HG03064 (cell line): ENCODE data around the gene MESP2.

ENCODE experiments used
- ATAC-seq: cut with Tn5 transposase; IDR thresholded peaks from one replicate; pipeline ENCODE4 v1.9.1; 2021; ENCODE audit warnings: low read depth; ENCODE audit not compliant: unreplicated experiment

The MESP2 gene

GRCh38 chr15:89812847-89813320 is 36.8 kb downstream of the MESP2 start:
- ATAC-seq, result no peak

- no peak for ATAC-seq
Observed at GRCh38 chr15:89813381-89814111, 37.4 kb downstream of the MESP2 start.

- ATAC-seq, result no peak
Observed at GRCh38 chr15:89814112-89814742, 38.1 kb downstream of the MESP2 start.

GRCh38 chr15:89815769-89816168 is 39.6 kb downstream of the MESP2 start:
- ATAC-seq, result no peak

- no peak for ATAC-seq
Observed at GRCh38 chr15:89817701-89818280, 41.7 kb downstream of the MESP2 start.

- ATAC-seq, result no peak
Observed at GRCh38 chr15:89818287-89818686, 42.2 kb downstream of the MESP2 start.

- no peak for ATAC-seq
Observed at GRCh38 chr15:89820666-89821611, 44.8 kb downstream of the MESP2 start.

GRCh38 chr15:89822026-89822425 is 45.9 kb downstream of the MESP2 start:
- ATAC-seq, result no peak

GRCh38 chr15:89822611-89822950 is 46.4 kb downstream of the MESP2 start:
- ATAC-seq, result no peak

- no peak for ATAC-seq
Observed at GRCh38 chr15:89822951-89823711, 47.0 kb downstream of the MESP2 start.

- ATAC-seq, result no peak
Observed at GRCh38 chr15:89823836-89824606, 47.9 kb downstream of the MESP2 start.

- ATAC-seq, result no peak
Observed at GRCh38 chr15:89824607-89824867, 48.4 kb downstream of the MESP2 start.

- no peak for ATAC-seq
Observed at GRCh38 chr15:89825271-89825940, 49.3 kb downstream of the MESP2 start.

- no peak for ATAC-seq
Observed at GRCh38 chr15:89826671-89827655, 50.8 kb downstream of the MESP2 start.

- ATAC-seq, result no peak
Observed at GRCh38 chr15:89827829-89828228, 51.7 kb downstream of the MESP2 start.
